GM21447 (cell line): ENCODE data around the gene BRCA2.
A peak's percentile ranks its signal among the peaks of the same experiment; 100 is the strongest.
"Not testable (repeated sequence)": the region's sequence is repeated elsewhere in the genome, so short reads cannot be mapped to it uniquely, and the experiment has no call there.

Source experiments
- ATAC-seq: cut with Tn5 transposase; IDR thresholded peaks from one replicate; pipeline ENCODE4 v1.9.1; 2021; ENCODE audit not compliant: unreplicated experiment

Gene BRCA2

DNA sequence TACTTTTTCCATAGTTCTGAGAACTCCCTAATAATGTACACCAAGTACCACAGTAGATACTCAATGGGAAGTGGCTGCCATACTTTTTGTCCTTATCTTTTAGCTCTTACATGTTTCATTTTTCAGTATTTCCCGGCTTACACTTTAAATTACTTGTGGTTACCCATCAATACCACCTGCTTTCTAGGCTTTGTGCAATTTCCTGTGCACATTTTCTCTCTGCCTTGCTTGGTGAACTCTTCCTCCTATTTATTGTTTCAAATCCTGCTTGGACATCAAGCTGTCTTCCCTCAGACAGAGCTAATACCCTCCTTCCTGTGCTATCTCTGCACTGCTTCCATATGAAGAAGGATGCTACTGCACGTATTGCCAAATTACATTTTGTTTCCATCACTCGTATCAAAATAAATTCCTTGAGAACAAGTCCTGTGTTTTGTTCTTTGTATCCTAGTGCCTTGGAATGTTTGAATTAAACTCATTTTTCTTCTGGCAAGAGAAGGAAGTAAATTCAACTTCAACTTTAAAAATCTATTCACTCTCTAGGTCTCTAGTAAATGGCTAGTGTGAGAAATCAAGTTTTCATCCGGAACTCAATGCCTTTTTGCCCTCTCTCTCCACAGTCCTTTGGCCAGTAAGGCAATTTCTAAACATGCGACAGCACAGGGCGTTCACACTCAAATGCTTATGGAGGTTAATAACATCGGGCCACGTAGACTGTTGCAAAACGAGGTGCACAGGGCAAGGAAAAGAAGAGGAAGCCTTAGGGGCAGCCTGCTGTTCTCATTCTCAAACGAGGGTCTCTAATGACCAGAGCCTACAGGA lies 5.8 kb upstream of the BRCA2 start:
- ATAC-seq, result peak; percentile 19

DNA sequence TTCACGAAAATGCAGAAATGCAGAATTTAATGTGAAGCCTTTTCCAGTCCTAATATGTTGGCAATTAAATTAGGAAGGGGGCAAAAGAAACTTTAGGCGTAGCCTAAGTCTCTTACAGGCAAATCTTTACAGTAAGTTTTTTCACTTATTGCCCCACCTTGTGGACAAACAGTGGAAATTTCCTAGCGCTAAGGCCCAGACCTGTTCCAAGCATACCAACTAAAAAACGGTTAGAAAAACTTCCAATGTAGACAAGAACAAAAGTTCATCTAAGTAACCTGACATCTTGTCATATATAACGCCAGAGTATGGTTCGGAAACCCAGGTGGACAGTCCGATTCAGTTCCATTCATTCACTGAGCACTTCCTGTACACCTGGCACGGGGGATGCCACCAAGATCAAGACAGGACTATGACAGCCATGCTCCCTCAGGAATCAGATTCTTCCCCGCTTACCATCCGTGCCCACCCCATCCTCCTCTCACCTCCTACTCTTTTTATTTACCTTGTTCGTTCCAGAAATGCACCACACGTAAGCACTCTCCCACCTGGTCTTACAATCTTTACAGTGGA lies 5.1 kb upstream of the BRCA2 start:
- ATAC-seq, result peak; percentile 55

DNA sequence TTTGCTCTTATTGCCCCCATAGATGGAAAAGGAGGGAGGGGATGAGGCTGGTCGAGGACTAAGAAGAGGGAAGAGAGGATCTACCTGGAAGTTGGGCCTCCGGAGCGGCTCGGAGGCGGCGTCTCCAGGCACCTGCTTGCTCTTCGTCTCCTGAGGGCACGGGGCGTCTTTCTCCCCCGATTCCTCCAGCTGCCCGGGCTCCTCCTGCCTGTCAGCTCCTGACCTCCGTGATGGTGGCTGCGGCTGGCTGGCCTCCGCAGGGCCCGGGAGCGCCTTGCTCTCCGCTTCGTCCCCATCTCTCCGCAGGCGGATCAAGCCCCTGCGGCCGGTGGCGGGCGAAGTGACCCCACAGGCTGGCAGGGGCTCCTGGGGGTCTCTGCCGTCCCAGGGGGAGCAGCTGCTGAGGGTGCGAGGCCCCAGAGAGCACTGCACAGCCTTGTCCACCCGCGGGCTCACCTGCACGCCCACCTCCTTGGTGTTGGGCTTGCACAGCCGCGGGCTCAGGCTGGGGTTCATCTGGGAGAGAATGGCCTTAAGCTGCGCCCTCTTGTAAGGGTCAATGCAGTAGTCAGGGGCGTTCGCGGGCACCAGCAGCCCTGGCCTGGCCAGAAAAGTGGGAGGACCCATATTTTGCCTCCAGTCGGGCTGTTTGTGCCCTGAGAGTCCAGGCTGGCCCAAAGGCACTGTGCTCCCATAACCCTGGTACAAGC lies 4.0 kb upstream of the BRCA2 start:
- no peak for ATAC-seq

DNA sequence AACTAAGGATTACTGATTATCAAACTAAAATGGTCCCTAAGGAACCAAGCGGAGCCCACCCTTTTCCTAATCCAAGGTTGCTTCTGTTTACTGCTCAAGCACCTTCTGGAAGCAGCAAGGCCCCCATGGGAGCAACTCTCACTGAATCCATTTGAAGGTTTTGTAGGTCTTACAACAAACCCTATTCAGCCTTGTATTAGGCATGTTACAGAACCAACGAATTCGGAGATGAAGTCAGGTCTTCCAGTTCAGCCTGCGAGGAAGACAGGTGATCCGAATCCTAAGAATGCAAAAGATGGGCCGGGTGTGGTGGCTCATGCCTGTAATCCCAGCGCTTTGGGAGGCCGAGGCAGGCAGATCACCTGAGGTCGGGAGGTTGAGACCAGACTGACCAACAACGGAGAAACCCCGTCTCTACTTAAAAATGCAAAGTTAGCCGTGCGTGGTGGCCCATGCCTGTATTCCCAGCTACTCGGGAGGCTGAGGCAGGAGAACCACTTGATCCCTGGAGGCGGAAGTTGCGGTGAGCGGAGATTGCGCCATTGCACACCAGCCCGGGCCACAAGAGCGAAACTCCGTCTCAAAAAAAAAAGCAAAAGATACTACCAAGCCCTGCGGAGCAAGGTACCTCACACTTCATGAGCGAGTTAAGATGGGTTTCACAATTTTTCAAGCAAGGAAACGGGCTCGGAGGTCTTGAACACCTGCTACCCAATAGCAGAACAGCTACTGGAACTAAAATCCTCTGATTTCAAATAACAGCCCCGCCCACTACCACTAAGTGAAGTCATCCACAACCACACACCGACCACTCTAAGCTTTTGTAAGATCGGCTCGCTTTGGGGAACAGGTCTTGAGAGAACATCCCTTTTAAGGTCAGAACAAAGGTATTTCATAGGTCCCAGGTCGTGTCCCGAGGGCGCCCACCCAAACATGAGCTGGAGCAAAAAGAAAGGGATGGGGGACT lies 754 bp upstream of the BRCA2 start:
- peak; percentile 15 for ATAC-seq

DNA sequence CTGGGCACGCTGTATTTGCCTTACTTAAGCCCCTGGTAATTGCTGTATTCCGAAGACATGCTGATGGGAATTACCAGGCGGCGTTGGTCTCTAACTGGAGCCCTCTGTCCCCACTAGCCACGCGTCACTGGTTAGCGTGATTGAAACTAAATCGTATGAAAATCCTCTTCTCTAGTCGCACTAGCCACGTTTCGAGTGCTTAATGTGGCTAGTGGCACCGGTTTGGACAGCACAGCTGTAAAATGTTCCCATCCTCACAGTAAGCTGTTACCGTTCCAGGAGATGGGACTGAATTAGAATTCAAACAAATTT lies 676 bp downstream of the BRCA2 start:
- peak; percentile 53 for ATAC-seq

DNA sequence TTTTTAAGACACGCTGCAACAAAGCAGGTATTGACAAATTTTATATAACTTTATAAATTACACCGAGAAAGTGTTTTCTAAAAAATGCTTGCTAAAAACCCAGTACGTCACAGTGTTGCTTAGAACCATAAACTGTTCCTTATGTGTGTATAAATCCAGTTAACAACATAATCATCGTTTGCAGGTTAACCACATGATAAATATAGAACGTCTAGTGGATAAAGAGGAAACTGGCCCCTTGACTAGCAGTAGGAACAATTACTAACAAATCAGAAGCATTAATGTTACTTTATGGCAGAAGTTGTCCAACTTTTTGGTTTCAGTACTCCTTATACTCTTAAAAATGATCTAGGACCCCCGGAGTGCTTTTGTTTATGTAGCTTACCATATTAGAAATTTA lies 1.2 kb downstream of the BRCA2 start:
- ATAC-seq, result no peak

DNA sequence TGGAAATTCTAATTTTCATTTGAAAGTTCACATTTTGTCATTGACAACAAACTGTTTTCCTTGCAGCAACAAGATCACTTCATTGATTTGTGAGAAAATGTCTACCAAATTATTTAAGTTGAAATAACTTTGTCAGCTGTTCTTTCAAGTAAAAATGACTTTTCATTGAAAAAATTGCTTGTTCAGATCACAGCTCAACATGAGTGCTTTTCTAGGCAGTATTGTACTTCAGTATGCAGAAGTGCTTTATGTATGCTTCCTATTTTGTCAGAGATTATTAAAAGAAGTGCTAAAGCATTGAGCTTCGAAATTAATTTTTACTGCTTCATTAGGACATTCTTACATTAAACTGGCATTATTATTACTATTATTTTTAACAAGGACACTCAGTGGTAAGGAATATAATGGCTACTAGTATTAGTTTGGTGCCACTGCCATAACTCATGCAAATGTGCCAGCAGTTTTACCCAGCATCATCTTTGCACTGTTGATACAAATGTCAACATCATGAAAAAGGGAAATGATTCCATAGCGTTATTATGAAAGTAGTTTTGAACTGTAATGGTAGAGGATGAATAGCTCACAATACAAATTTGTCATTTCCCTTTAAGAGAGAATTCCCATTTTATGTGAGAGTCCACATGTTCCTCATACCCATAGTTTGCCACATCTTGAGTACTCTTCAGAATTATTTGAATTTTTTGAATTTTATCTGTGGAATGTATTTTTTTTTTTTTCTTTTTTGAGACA lies 2.6 kb downstream of the BRCA2 start:
- no peak for ATAC-seq

DNA sequence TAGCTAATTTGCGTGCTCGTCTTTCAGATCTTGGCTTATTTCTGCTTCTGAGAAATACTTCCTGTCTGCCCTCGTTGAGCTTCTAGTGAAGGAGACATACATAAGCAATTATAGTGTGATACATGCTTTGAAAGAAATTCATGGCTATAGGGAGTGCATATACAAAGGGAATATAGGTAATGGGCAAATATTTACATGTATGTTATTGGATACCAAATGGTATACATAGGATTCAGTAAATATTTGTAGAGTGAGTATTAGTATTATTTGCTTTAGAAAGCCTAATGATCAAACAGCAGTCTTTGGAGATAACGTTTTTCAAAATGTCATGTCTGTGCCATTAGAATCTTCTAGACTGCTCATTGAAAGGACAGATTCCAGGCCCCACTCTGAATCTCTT lies 5.2 kb downstream of the BRCA2 start:
- no peak for ATAC-seq

DNA sequence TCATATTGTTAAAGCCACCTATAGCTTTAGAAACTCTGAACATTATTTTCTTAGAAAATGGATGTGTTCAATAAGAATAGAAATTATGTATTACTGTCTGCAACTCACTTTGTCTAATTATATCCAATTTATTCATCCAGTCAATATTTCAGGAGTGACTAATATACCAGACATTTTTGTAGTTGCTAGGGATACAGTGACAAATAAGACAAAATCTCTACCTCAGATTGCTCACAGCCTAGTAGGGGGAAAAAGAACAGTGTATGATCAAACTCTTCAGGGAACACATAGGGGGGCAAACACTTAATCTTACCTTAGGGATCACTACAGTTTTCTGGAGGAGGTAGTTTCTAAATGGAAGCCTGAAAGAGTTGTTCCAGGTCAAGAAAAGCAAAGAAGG lies 8.6 kb downstream of the BRCA2 start:
- no peak for ATAC-seq

DNA sequence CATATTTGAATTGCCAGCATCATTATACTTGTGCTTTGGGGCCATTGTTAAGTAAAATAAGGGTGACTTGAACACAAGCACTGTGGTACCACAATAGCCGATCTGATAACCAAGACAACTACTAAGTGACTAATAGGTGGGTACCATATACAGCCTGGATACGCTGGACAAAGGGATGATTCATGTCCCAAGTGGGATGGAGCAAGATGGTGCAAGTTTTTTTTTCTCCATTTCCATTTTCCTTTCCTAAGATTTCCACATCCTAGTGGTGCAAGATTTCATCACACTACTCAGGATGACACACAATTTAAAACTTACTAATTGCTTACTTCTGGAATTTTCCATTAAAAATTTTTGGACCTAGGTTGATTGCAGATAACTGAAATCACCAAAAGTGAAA lies 15.1 kb downstream of the BRCA2 start:
- ATAC-seq, result no peak

DNA sequence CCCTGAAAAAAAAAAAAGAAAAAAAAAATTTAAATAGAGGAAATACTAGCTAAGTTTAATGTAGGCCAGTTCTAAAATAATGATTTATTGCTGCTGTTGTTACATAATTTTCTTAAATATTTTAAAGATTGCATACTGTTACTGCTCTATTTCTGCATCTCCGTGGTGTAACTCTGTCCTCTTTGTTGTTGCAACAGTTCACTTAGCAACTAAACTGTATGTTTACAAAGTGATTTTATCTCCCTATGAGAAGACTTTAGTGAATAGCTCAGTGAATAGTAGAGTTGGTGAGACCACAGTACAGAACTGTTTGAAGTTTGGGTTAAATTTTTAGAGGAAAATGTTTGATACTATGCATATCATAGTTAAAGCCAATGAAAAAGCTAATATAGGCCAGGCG lies 19.4 kb downstream of the BRCA2 start:
- no peak for ATAC-seq

DNA sequence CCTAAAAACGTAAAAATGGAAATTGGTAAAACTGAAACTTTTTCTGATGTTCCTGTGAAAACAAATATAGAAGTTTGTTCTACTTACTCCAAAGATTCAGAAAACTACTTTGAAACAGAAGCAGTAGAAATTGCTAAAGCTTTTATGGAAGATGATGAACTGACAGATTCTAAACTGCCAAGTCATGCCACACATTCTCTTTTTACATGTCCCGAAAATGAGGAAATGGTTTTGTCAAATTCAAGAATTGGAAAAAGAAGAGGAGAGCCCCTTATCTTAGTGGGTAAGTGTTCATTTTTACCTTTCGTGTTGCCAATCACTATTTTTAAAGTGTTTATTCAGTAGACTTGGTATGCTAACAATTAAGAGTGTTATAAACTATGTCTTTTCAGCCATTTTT lies 25.6 kb downstream of the BRCA2 start:
- no peak for ATAC-seq

DNA sequence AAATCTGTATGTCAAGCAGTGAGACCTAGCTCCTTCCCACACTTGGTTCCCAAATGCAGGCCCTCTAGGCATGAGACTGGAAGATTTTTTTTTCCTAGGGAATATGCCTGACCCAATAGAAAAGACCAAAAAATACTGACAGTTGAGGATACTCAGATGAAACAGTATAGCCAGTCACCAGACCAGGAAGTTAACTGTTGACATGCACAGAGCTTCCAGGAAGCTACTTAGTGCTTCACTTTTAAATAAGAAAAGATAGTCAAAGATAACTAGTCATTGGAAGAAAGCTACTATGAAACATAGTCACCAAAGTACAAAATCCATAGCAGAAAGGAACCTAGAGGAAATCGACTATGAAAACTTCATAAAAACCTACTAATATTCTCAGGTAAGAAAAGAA lies 32.3 kb downstream of the BRCA2 start:
- ATAC-seq, result no peak

DNA sequence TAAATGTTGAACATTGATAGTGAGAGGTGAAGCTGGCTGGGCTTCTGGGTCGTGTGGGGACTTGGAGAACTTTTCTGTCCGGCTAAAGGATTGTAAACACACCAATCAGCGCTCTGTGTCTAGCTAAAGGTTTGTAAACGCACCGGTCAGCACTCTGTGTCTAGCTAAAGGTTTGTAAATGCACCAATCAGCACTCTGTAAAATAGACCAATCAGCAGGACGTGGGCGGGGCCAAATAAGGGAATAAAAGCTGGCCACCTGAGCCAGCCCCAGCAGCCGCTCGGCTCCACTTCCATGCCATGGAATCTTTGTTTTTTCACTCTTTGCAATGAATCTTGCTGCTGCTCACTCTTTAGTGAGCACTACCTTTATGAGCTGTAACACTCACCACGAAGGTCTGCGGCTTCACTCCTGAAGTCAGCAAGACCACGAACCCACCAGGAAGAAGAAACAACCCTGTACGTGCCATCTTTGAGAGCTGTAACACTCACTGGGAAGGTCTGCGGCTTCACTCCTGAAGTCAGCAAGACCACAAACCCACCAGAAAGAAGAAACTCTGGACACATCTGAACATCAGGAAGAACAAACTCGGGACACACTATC lies 35.6 kb downstream of the BRCA2 start:
- ATAC-seq, result not testable (repeated sequence)

DNA sequence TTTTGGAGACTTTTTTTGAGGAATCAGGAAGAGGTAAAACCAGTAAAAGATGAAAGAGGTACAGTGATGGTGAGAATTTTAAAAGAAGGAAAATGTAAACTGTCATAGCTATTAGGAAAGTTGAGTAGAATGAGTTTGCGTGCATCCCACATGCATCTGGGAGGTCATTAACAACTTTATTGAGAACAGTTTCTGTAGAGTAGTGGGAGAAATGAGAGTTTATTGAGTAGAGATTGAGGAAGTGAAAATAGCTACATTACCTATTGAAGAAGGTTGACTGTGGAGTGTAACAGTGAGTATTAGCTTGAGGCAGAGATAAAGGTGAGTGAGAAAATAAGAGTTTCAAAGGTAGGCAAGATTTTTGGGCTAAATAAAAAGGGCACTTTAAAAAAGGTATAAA lies 38.7 kb downstream of the BRCA2 start:
- no peak for ATAC-seq

DNA sequence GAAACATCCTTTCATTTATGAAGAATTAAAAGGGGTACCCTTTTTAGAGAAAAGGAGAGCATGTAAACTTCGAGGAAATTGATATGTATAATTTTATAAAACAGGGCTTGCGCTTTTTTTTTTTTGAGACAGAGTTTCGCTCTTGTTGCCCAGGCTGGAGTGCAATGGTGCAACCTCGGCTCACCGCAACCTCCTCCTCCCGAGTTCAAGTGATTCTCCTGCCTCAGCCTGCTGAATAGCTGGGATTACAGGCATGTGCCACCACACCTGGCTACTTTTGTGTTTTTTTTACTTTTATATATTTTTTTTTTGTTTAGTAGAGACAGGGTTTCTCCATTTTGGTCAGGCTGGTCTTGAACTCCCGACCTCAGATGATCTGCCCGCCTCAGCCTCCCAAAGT lies 40.6 kb downstream of the BRCA2 start:
- ATAC-seq, result not testable (repeated sequence)

DNA sequence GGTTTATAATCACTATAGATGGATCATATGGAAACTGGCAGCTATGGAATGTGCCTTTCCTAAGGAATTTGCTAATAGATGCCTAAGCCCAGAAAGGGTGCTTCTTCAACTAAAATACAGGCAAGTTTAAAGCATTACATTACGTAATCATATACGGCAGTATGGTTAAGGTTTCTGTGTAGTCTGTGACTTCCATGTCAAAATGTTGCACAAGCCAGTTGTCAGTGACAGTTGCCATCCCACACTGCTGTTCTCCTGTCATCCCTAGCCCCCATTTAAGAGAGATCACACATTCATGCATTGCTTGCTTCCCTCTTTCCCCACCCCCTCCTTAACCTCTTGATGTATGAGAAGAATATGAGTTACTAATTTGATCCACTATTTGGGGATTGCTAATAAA lies 47.3 kb downstream of the BRCA2 start:
- no peak for ATAC-seq

DNA sequence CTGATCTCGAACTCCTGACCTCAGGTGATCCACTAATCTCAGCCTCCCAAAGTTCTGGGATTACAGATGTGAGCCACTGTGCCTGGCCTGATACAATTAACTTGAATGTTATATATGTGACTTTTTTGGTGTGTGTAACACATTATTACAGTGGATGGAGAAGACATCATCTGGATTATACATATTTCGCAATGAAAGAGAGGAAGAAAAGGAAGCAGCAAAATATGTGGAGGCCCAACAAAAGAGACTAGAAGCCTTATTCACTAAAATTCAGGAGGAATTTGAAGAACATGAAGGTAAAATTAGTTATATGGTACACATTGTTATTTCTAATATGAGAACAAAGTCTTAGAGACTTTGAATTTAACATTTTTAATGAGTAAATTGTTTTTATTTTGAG lies 55.5 kb downstream of the BRCA2 start:
- ATAC-seq, result no peak

DNA sequence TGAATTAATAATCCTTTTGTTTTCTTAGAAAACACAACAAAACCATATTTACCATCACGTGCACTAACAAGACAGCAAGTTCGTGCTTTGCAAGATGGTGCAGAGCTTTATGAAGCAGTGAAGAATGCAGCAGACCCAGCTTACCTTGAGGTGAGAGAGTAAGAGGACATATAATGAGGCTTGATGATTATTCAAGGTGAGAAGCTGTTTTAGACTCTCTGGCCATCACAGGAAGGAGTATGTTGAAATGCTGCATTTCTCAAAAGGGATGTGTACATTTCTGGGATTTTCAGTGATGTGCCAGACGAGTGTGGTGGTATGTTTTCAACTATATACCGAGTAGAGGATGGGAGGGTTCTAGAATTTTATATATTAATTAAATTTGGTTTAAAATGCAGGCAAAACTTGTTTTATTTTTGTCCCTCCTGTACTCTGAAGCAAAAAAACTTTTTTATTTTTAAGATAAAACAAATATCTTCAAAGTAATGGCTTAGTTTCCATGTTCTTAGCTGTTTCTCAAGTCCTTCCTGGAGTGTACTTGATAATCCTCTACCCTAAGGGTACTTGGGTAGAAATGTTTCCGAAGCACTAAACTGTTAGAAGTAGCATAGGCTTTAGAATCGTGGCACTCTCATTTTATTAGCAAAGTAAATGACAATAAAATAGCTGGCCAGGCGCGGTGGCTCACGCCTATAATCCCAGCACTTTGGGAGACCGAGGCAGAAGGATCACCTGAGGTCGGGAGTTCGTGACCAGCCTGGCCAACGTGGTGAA lies 61.5 kb downstream of the BRCA2 start:
- ATAC-seq, result no peak
